ENCODE data around the gene FHOD3. TPM values are rescaled to one million over a fixed set of nuclear protein-coding genes. Genes with fewer than 3 reads are reported as not detected.

Gene FHOD3
- total RNA-seq, 1 experiment from 2014 or later: 10.6 TPM

DNA sequence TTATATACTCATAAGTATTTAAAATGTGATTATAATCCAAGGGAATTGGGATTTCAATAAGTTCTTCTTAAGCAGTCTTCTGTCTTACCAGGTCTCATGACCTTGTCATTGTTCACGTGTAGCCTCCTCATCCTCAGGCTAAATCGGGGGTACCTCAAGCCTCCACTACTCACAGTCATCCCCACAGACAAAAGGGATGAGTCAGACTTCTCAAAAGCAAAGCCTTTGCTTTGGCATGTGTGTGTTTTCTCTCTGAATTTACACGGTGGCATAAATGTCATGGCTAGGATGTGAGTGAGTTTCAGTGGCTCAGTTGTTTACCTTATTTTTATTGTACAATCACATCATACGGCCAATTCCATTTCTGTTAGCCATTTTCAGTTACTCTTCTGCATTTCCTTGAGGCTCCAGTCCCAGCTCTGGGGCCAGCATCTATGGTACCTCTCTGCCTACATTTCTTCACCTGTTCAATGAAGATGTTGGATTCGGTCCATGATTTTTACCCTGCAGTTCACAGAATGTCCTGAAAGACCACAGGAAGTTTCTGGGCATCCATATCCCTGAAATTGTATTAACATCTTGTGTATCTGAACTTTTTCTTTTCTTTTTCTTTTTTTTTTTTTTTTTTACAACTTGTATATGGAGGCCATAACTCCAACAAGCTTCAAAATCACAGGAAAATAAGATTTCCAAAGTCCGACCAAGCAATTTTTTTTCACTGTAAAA, 195.3 kb downstream of the FHOD3 start:
- H3K4me1 ChIP-seq (replicated peaks; ENCODE audit: insufficient read depth): no peaks in the 10 kb centered on the region
- no peaks in the 10 kb centered on the region for H3K9me3 ChIP-seq (ENCODE audit: insufficient read depth, low read depth)
- H4K20me1 ChIP-seq (ENCODE audit: insufficient read depth): no peaks in the 10 kb centered on the region
- ChIA-PET POLR2A (ENCODE audit: unreplicated experiment) (no interaction called here), CTCF (no interaction called here)
- no peaks in the 10 kb centered on the region for H3K27me3 ChIP-seq (ENCODE audit: insufficient read depth, low read depth)
- intact Hi-C loops (cut with micrococcal nuclease; ENCODE audit: unreplicated experiment): no loop called here
- no peaks in the 10 kb centered on the region for H3K9me2 ChIP-seq (ENCODE audit: insufficient read depth)
- H2AFZ ChIP-seq: no peak overlapping the region
- H3K36me3 ChIP-seq (ENCODE audit: low read depth): no peaks in the 10 kb centered on the region
- no peaks in the 10 kb centered on the region for H3F3A ChIP-seq (ENCODE audit: insufficient read depth, low read depth)
- no peak overlapping the region for H3K4me2 ChIP-seq
- TF ChIP-seq, protein P1, sequence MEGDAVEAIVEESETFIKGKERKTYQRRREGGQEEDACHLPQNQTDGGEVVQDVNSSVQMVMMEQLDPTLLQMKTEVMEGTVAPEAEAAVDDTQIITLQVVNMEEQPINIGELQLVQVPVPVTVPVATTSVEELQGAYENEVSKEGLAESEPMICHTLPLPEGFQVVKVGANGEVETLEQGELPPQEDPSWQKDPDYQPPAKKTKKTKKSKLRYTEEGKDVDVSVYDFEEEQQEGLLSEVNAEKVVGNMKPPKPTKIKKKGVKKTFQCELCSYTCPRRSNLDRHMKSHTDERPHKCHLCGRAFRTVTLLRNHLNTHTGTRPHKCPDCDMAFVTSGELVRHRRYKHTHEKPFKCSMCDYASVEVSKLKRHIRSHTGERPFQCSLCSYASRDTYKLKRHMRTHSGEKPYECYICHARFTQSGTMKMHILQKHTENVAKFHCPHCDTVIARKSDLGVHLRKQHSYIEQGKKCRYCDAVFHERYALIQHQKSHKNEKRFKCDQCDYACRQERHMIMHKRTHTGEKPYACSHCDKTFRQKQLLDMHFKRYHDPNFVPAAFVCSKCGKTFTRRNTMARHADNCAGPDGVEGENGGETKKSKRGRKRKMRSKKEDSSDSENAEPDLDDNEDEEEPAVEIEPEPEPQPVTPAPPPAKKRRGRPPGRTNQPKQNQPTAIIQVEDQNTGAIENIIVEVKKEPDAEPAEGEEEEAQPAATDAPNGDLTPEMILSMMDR (conservative IDR thresholded peaks at IDR 0.05): no peak
- TF ChIP-seq EZH2 (IDR thresholded peaks at IDR 0.05; ENCODE audit: low read depth): no peak
- H3K4me3 ChIP-seq: no peak overlapping the region
- no peaks in the 10 kb centered on the region for H3K79me2 ChIP-seq (ENCODE audit: low read depth)
- BruUV-seq (replicated peaks): no TSS peak
- no peak for DNase-seq
- no peak overlapping the region for H3K27ac ChIP-seq

- Histone ChIP-seq H3F3A (ENCODE audit: insufficient read depth, low read depth) (no peaks in the 10 kb centered on the region), H3K4me2 (no peak overlapping the region), H3K79me2 (ENCODE audit: low read depth) (no peaks in the 10 kb centered on the region), H4K20me1 (ENCODE audit: insufficient read depth) (no peaks in the 10 kb centered on the region), H3K4me3 (no peak overlapping the region), H2AFZ (no peak overlapping the region), H3K27ac (no peak overlapping the region), H3K9me2 (ENCODE audit: insufficient read depth) (no peaks in the 10 kb centered on the region), H3K27me3 (ENCODE audit: insufficient read depth, low read depth) (no peaks in the 10 kb centered on the region), H3K9me3 (ENCODE audit: insufficient read depth, low read depth) (no peaks in the 10 kb centered on the region), H3K36me3 (ENCODE audit: low read depth) (no peaks in the 10 kb centered on the region), H3K4me1 (replicated peaks; ENCODE audit: insufficient read depth) (no peaks in the 10 kb centered on the region)
- TF ChIP-seq, protein P1 (conservative IDR thresholded peaks at IDR 0.05): no peak
- TF ChIP-seq EZH2 (IDR thresholded peaks at IDR 0.05; ENCODE audit: low read depth): no peak
- CTCF ChIA-PET: no interaction called here
- BruUV-seq (replicated peaks): no TSS peak
- POLR2A ChIA-PET (ENCODE audit: unreplicated experiment): no interaction called here
- no peak for DNase-seq
- intact Hi-C loops (cut with micrococcal nuclease; ENCODE audit: unreplicated experiment): no loop called here
These were observed 196.0 kb downstream of the FHOD3 start for GRCh38 chr18:36493349-36494159.

- no peaks in the 10 kb centered on the region for H3K79me2 ChIP-seq (ENCODE audit: low read depth)
- DNase-seq: no peak
- H3K27me3 ChIP-seq (ENCODE audit: insufficient read depth, low read depth): no peaks in the 10 kb centered on the region
- no peaks in the 10 kb centered on the region for H3K9me2 ChIP-seq (ENCODE audit: insufficient read depth)
- ChIA-PET POLR2A (ENCODE audit: unreplicated experiment) (no interaction called here), CTCF (no interaction called here)
- H2AFZ ChIP-seq: no peak overlapping the region
- no peaks in the 10 kb centered on the region for H4K20me1 ChIP-seq (ENCODE audit: insufficient read depth)
- intact Hi-C loops (cut with micrococcal nuclease; ENCODE audit: unreplicated experiment): no loop called here
- H3K4me1 ChIP-seq (replicated peaks; ENCODE audit: insufficient read depth): no peaks in the 10 kb centered on the region
- no peaks in the 10 kb centered on the region for H3F3A ChIP-seq (ENCODE audit: insufficient read depth, low read depth)
- H3K4me3 ChIP-seq: no peak overlapping the region
- no peaks in the 10 kb centered on the region for H3K36me3 ChIP-seq (ENCODE audit: low read depth)
- H3K9me3 ChIP-seq (ENCODE audit: insufficient read depth, low read depth): no peaks in the 10 kb centered on the region
- BruUV-seq (replicated peaks): no TSS peak
- H3K4me2 ChIP-seq: no peak overlapping the region
- no peak overlapping the region for H3K27ac ChIP-seq
- TF ChIP-seq, protein P1 (conservative IDR thresholded peaks at IDR 0.05): no peak
- TF ChIP-seq EZH2 (IDR thresholded peaks at IDR 0.05; ENCODE audit: low read depth): no peak
These were observed 196.6 kb downstream of the FHOD3 start for GRCh38 chr18:36494160-36494437.

All from PC-9 (cell line).